SH-SY5Y (cell line): ENCODE results near the gene ZNF800.

ENCODE experiments used
- GATA2 ChIP-seq: IDR thresholded peaks from 2 replicates; pipeline ENCODE4 v1.6.1; 2011; ENCODE audit warnings: mild to moderate bottlenecking, low read depth, low read length
- GATA3 ChIP-seq: IDR thresholded peaks from 2 replicates; pipeline ENCODE4 v1.6.1; 2011; ENCODE audit warnings: low read depth, mild to moderate bottlenecking, low read length, moderate library complexity

Gene ZNF800, protein sequence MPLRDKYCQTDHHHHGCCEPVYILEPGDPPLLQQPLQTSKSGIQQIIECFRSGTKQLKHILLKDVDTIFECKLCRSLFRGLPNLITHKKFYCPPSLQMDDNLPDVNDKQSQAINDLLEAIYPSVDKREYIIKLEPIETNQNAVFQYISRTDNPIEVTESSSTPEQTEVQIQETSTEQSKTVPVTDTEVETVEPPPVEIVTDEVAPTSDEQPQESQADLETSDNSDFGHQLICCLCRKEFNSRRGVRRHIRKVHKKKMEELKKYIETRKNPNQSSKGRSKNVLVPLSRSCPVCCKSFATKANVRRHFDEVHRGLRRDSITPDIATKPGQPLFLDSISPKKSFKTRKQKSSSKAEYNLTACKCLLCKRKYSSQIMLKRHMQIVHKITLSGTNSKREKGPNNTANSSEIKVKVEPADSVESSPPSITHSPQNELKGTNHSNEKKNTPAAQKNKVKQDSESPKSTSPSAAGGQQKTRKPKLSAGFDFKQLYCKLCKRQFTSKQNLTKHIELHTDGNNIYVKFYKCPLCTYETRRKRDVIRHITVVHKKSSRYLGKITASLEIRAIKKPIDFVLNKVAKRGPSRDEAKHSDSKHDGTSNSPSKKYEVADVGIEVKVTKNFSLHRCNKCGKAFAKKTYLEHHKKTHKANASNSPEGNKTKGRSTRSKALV

DNA sequence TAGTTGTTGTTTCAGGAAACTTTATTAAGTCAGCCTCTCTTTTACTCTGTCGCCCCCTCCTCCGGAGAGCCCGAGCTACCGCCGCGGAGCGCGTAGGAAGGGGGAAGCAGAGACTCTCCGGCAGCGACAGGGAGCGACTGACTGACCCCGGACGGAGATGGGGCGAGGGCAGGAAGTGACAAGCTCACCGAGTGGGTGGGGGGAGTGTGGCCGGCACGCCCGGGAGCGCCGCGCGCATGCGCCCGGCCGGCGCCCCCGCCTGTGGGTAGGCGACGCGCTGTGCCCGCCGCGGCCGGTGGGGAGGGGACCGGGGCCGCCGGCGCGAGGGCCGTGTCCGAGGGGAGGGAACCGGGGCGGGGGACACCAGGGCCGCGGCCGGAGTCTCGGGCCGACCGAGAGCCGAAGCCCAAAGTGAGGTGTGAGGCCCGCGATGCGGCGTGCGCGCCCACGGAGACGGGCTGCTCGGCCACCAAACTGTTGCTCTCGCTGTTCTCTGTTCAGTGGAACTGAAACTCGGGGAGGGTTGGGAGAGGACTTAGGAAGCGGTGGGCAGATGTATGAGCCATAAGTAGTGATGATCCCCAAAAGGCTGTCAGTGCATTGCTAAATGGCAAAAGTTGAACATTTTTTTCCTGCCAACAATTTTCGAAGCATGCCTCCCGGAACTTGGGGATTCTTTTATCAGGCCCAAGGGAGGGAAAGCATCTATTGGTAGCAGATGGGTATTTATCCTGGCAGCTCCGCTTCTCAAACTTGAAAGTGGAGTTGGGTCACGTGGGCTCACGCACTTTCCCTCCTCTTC, at the start of gene ZNF800:
Gene ZNF800, minus strand, starts transcription at position 143 of the 802 bp plus-strand sequence. CDS start 1,151 bp downstream, outside the sequence.
- no peak for TF ChIP-seq GATA2
- TF ChIP-seq GATA3, result no peak

DNA sequence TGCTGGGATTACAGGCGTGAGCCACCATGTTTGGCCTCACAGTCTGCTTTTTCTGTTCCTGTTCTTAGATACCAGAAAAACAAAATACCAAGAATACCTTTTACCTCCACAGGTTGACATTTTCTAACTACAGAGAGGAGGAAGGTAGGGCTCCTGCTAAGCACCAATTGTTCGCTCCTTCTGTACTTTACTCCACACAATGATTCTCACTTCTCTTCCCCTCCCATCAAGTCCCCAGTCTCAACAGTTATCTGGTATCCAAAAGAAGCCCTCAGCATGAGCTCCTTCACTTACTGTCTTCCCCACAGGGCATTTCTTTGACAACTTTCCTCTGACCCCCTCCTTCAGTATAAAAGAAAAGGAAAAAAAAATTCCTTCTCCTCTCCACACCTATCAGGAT, 47.7 kb upstream of the ZNF800 start:
- TF ChIP-seq GATA2, result no peak
- TF ChIP-seq GATA3, result no peak

DNA sequence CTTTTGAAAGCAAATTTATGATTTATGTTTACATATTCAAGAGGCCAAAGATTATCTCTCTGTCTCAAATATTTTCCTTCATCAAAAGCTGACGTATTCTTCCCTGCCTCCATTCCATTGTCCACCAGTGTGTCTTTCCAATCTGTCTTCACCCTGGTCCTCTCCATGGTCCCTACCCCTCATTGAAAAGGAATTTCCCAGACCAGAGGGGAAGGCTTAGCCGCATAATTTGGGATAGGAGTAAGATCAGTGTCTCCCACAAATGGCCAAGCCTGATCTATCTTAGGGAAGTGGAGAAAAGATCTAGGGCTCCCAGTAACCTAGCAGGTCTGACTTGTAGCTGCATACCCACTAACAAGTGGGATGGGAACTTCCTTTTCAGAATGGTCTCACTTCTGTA, 46.3 kb upstream of the ZNF800 start:
- no peak for TF ChIP-seq GATA2
- no peak for TF ChIP-seq GATA3

DNA sequence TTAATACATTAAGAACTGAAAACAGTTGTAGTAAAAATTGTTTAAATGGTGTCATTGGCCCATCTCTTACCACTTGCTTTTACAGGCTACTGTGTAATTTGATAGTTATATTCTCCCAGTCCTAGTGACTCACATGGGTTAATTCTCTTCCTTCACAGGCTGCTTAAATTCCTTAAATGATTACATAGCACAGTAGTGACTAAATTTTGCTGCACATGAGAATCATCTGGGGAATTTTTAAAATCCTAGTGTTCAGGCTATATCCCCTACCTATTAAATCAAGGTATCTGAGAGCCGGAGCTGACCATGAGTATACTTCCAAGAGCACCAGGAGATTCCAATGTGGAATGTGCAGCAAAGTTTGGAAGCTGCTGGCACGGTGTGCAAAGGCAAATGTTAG, 45.3 kb upstream of the ZNF800 start:
- TF ChIP-seq GATA3 (no peak), GATA2 (no peak)

DNA sequence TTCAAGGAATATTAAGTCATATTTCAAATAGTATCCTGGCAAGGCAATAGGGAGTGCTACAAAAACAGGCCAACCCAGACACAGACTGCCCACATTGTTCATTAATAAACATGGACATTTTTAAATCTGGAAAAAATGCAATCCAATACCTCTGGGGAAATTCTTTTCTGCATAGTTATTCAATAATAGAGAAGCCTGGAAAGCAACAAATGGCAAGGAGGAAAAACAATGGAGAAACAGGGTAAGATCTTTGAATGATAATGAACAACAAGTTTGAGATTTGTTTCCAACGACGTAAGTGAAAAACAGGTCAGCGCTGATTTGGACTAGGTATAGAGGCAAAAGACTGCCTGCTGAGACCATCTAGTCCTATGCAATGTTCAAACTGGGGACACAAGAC, 44.7 kb upstream of the ZNF800 start:
- no peak for TF ChIP-seq GATA3

DNA sequence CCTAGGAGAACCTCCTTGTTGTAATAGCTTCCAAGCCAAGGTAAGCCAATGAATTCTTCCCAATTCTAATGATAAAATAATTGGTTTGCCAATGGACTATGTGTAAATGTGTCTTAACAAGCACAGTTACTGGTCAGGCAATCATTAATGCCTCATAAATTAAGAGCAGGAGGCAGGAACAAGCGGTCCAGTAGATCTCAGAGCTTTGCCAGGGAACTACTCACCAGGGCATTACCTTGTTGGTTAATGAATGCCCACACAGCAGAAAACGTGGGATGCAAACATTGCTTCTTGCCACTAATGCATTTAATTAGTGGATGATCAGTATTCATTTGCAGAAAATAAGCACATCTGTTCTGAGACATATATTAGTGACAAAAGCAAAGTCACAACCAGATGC, 26.7 kb upstream of the ZNF800 start:
- TF ChIP-seq GATA3, result no peak
- no peak for TF ChIP-seq GATA2

DNA sequence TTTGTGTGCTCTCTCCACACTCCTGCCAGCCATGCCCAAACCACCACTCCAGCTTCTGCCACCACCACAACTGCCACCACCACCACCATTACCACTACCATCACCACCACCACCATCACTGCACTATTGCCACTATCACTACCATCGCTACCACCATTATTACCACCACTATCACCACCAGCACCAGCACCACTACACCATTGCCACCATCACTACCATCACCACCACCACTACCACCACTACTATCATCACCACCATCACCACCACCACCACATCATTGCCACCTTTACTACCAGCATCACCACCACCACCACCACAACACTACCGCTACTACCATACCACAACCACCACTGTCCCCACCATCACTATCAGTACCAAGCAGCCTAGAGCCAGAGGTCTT, 26.0 kb upstream of the ZNF800 start:
- TF ChIP-seq GATA2 (no peak), GATA3 (no peak)

DNA sequence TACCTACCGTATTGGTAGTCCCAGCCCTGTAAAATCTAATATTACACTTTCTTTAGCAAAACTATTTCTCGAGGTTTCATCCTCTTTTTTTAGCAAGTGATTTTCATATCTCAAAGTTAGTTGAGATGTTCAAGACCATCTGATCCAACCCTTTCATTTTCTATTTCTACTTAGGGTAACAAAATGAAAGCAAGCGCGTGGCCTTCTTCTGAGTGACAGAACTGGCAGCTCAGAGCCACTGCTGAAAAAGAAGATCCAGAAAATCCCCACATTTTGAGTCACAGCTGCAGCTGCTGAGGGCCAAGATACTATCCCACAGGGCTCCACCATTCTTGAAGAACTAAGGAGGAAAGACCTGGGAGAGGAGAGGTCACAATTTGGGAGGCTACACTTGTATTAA, 24.8 kb upstream of the ZNF800 start:
- no peak for TF ChIP-seq GATA3
- TF ChIP-seq GATA2, result no peak

DNA sequence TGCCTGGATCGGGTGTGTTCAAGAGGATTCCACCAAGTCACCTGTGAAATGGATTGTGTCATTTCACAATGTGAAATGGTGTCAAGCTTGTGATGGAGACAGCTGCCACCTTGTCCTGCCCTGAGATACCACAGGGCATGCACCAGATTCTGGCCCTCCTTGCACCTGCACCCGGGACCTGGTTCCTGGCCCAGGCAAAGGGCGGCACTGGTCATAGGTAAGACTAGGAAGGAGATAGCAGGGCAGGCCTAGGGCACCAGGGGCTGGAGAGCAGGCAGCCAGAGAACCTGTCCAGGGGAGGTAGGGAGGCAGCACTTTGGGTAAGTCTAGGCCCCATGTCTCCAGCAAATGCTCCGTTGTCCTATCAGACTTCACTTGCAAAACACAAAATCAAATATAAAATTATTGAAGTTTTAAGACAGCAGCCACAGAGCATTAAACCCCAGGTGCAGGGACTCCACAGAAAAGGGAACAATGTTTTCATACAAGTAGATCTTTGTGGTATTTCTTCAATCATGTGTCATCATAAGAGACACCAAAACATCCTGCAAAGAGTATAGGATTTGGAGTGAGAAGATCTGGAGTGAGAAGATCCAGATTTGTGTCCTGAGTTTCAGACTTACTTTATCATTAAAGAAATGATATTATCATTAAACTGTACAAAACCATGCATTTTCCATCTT, 22.7 kb upstream of the ZNF800 start:
- TF ChIP-seq GATA3 (no peak), GATA2 (no peak)

DNA sequence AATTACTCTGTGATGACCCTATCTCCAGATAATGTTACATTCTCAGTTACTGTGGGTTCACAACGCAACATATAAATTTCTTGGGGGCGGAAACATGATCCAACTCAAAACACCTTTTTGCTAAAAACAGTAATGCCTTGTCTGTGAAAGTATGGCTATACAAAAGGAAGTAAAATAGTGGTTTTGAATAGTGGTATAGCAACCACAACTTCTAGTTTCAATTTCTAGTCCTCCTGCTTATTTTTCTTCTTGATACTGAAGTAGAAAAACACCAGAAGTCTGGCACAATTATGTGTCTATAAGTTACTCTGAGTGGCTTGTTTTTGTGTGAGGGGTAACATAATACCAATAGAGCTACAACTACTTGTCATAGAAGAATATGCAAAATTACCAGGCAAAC, 21.5 kb upstream of the ZNF800 start:
- no peak for TF ChIP-seq GATA3
- TF ChIP-seq GATA2, result no peak

DNA sequence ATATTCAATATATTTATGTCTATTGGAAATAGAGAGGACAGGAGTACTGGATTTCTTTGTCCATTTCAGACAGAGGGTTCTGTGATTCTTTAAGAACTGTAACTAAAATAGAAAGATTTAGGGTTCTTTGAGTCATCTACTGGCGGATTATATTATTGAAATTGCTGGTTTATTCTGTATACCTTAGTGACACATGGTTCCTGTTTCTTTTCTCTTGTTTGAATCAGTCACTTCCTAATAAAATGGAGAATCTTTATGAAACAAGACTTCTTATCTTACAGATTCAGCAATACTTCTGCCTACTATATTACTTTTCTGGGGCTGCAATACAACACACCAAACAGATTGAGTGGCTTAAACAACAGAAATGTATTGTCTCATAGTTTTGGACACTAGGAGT, 20.8 kb upstream of the ZNF800 start:
- TF ChIP-seq GATA2 (no peak), GATA3 (no peak)

DNA sequence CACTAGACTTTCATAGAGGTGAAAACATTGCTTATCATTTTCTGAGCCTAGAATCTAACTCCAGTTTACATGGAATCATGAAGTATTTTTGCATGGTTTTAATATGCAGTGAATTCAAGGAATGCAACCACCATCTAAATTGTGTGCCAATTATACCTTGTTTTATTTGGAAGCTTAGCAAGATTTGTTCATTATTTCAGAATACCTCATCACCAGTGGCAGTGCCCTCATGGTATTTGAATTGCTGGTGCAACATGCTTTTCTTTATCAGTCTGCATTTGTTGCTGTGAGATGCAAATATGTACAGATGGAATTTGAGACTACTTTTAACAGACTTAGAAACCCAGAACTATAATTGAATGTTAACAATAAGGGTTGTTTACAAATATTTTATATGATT, 18.7 kb upstream of the ZNF800 start:
- no peak for TF ChIP-seq GATA3
- TF ChIP-seq GATA2, result no peak

DNA sequence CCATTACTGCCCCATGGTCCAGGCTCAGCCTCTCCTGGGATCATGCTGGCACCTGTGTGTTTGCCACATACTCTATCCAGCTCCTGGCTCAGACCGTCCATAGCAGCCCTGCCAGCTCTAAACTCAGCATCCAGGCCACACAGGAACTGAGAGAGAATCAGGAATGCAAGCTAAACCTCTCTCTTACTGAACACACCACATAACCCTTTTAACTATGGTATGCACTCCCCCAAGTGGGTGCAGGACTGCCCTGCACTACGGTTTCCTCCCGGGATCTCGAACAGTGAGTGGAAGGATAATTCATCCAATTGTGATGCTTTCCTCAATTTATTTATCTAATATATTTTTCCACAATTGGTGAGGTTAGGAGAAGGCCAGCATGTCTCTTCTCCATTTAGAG, 17.1 kb upstream of the ZNF800 start:
- TF ChIP-seq GATA2, result no peak
